Measurements from ENCODE around the gene RTP3. TPM values are rescaled to one million over a fixed set of nuclear protein-coding genes. Genes with fewer than 3 reads are reported as not detected.
"Not testable (repeated sequence)": the region's sequence is repeated elsewhere in the genome, so short reads cannot be mapped to it uniquely, and the experiment has no call there.

Gene RTP3
- total RNA-seq, 2 experiments from 2014 or later: not detected

DNA sequence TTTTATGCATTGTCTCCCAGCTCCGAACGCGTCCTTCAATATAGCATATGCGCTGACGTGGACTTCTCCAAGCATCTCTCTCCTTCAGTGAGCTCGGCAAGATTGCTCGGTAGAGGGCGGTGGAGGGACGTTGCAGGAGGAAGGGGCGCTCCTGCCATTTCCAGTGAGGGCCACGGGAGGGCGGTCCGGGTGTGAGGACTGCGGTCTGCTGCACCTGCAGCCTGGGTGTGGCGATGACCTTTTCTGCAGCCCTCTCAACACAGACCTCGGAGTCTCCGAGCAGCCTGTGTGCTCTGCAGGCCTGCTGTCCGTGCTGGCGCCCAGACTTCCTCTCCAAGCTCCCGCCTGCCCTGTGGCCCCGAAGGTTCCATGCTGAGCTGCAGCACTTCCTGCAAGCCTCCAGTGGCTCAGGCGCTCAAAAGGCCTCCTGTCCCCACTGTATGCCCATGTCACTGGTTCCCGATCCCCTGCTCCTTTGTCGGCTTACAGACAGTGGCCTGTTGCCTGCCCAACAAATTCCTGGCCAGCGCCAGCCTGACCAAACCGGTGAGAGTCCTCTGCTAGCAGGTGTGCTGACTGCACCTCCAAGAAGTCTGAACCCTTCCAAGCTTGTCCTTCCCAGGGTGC, 8.9 kb upstream of the RTP3 start:
- POLR2A ChIA-PET: no interaction called here
- CTCF ChIA-PET: interaction anchor here (0.6 to 4.3 kb wide), 38 partner anchors 9 to 784 kb away, joined by 3 to 72 read pairs (median 5); partner anchors contain the start of genes CCR5AS, CCRL2, LRRC2 and RTP3

DNA sequence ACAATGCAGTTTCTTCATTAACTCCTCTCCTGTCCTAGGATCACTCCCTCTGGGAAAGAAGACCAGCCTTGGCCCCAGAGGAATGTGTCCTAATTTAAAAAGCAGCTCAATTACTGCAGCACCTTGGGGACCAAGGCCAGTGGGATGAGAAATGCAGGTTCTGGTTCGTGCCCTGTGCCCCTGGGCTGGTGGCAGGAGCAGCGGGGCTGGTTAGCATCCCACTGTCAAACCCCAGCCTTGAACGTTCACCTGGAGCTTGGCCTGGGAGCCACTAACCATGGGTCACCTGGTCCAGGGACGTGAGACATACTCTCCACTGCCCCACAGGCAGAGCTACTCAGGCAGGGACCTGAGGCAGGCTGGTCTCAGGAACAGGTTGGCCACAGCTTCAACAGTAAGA, 8.4 kb upstream of the RTP3 start:
- ChIA-PET CTCF (interaction anchor here (0.6 to 4.3 kb wide), 30 partner anchors 9 to 175 kb away, joined by 3 to 72 read pairs (median 6); partner anchors contain the start of genes CCR5AS, CCRL2, LRRC2 and RTP3), POLR2A (no interaction called here)

DNA sequence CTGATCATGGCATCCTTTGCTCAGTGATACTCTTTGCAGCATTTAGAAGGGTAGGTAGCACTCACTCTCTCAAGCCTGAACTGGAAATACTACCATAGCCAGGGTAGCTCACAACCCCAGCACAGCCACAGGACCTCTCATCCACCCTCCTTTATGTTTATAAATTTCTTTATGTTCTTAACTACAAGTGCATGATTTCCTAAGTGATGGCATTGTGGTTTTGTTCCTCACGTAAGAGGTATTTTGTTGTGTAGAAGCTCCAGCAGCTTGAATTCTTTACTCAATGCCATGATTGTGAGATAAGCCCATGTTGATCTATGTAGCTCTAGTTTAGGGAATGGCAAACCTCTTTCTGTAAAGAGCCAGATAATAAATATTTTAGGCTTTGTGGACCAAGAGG, 7.9 kb upstream of the RTP3 start:
- POLR2A ChIA-PET: no interaction called here
- CTCF ChIA-PET: interaction anchor here (0.9 to 4.3 kb wide), 14 partner anchors 8 to 169 kb away, joined by 3 to 72 read pairs (median 6); partner anchors contain the start of genes CCR5AS, CCRL2 and RTP3

DNA sequence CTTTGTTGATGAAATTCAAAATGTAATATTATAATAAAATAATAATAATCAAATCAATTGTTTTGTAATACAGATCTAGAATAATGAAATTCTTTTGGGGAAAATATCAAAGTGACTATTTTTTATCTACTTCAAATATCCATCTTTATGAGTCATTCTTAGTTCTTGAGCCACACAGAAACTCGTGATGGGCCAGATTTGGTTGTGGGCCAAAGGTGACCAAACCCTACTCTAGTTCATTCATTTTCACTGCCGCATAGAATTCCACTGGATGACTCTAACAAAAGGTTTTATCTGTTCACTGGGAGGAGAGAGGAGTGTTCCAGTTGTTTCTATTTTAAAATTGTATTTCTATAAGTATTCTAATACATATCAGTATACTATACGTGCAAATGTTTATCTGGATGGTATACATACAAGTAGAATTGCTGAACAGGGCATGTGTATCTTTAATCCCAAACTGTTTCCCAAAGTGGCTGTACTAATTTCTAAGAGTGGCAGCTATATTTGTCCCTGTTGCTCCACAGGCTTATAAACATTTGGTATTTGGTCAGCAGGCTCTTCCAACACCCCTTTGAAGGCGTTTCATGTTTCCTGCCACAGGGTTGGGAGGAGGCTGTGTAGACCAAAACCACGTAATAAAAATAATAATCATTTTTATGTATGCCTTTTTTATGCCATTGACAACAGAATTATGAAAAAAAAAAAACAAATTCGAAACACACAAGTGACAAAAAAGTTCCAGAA, 7.3 kb upstream of the RTP3 start:
- ChIA-PET POLR2A (no interaction called here), CTCF (interaction anchor here (2.2 to 4.3 kb wide), 3 partner anchors 10 to 140 kb away, joined by 7 to 72 read pairs (median 71); no protein-coding TSS in a partner anchor)

DNA sequence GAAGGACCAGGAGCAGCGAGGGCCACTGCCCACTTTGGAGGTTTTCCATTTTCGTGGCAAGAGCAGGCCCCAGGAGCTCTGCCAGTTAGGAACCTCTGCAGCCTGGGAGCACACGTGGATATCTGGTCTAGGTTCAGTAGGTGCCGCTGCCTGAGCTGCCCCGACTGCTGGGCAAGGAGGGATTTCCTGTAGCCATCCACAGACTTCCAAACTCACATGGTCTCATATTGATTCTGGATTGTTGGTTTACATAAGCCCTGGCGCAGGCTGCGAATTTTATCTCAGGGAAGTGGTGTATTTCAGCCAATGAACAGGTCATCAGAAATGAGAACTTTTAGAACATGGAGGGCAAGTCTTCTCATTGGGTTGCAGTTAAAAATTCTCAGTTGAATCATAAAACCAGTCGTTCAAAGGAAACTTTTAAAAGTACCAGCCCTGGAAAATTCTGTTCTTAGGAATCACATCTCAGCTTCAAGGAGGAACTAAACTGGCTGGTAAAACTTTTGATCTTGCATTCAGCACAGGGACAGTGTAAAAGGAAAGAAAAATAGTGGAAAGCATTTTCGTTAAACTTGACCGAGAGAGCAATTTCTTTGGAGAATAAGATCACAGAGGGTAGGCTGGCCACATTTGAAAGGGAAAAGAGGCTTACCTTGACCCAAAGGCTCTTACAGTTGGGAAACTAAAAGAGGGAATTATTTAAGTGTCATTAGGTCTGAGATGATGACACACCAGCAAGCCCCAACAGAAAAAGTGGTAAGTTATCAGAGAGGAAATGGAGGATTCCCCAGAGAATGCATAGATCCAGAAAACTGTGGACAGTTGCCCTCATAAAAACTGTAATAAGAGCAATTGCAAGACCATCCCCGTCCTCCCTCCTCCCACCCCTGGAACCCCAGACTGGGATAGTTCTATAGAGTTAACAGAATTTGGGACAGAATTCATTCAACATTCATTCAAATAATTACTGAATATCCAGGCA, 6.4 kb upstream of the RTP3 start:
- ChIA-PET POLR2A (no interaction called here), CTCF (no interaction called here)

DNA sequence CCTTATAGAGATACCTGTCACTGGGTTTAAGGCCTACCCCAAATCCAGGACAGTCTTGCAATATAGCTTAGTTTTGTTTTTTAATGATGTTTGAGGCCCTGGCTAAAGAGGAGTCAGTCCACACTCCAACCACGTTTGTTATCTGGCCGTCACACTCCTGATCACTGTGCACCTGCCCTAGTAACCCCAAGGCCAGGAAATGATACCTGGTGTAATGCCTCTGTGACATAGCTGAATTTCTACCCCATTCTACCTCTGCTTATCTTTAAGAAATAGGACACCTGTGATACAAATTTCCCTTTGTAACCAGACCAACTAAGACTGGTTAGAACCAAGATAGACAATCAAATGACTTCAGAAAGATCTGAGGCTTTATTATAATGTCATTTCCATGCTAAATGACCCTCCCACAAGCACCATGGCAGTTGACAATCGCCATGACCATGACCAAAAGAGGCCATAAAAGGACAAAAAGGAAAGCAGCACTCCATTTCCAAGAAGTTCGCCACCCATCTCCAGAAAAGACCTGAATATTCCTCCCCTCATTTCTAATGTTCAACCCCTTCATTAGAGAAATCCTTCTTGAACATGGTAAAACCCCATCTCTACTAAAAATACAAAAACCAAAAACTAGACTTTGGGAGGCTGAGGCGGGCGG, 4.8 kb upstream of the RTP3 start:
- CTCF ChIA-PET: no interaction called here
- POLR2A ChIA-PET: no interaction called here

DNA sequence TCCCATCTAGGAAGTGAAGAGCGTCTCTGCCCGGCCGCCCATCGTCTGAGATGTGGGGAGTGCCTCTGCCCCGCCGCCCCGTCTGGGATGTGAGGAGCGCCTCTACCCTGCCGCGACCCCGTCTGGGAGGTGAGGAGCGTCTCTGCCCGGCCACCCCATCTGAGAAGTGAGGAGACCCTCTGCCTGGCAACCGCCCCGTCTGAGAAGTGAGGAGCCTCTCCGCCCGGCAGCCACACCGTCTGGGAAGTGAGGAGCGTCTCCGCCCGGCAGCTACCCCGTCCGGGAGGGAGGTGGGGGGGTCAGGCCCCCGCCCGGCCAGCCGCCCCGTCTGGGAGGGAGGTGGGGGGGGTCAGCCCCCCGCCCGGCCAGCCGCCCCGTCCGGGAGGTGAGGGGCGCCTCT, 3.3 kb upstream of the RTP3 start:
- POLR2A ChIA-PET, CTCF ChIA-PET: not testable (repeated sequence)

DNA sequence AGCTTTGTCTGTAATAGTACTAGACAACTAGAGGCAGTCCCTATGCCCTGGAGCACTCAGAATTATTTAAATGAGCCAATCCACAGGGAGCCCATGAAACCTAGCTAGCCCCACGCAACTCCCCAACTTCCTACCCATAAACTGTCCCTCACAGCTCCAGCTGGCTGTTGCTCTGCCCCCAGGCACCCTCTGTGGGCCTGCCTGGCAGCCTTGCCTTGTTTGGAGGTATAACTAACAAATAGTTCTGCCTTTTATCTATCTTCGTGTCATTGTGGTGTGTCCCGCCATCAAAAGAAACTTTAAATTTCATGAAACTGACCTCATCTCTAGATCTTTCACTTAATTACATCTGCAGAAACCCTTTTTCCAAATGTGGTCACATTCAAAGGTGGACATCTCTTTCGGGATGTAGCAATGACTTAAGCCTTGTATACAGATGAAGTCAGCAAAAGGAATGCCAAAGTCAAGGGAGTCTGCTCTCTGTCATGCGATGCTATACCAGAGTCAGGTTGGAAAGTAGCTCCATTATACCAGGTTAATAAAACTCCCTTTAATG, 1.8 kb upstream of the RTP3 start:
- ChIA-PET CTCF (interaction anchor here (2.1 kb wide), 1 partner anchor 62 kb away, joined by 8 read pairs; no protein-coding TSS in a partner anchor), POLR2A (no interaction called here)

DNA sequence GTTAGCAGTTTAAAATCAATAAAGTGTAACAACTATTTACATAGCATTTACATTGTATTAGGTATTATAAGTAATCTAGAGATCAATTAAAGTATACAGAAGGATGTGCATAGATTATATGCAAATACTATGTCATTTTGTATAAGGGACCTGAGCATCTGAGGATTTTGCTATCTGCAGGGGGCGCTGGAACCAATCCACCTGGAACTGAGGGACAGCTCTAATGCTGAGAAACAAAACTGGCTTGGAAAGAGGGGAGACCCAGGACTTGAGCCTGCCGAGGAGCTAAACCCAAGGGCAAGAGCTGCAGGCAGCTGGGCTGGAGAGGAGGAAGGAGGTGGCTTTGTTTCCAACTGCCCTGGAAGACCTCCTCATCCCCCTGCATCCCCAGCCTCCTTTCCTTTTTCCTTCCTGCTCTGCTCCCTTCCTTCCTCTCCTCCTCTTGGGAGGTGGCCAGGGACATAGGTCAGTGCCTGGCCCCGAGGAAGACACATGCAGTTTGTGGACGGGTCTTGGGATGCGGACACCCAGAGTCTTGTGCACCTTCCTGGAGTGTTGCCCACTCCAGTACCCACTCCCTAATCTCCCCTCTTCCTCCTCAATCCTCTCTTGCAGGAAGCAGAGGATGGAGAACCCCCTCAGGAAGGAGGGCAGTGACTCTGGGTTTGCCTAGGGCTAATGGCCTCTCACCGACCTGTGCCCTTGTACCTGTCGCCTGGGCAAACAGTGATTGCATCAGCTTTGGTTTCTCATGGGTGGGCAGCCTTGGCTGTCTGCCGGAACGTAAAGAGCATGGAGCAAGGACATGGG, 825 bp upstream of the RTP3 start:
- ChIA-PET CTCF (interaction anchor here (2.1 to 3.4 kb wide), 2 partner anchors 8 to 61 kb away, joined by 8 to 18 read pairs; no protein-coding TSS in a partner anchor), POLR2A (no interaction called here)

DNA sequence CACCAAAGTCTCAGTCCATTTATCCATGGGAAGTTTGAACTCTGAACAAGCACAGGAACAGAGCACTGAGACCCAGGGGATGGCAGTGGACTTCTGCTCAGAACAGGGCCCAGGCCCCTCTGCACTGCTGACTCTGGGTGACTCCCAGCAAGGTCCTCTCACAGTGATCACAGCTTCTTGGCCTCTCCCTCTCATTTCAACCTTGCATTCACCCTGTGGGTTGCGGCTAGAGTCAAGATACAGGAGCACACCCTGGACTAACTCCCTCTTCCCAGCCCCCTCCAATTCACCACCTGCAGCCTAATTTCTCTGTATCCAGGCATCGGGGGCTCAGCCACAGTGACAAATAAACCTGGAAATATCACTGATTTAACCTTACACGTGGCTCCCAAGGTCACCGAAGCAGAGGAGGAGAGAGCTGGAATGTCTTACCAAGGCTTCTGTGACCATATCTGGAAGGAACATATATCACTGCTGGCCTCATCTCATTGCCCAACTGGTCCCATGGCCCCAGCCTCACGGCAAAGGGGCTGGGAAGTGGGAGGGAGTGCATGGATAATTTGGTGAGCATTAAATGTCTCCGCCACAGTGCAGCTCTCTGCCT, 1.2 kb downstream of the RTP3 start:
- ChIA-PET CTCF (interaction anchor here (1.2 to 3.4 kb wide), 2 partner anchors 10 to 130 kb away, joined by 4 to 18 read pairs; no protein-coding TSS in a partner anchor), POLR2A (no interaction called here)

DNA sequence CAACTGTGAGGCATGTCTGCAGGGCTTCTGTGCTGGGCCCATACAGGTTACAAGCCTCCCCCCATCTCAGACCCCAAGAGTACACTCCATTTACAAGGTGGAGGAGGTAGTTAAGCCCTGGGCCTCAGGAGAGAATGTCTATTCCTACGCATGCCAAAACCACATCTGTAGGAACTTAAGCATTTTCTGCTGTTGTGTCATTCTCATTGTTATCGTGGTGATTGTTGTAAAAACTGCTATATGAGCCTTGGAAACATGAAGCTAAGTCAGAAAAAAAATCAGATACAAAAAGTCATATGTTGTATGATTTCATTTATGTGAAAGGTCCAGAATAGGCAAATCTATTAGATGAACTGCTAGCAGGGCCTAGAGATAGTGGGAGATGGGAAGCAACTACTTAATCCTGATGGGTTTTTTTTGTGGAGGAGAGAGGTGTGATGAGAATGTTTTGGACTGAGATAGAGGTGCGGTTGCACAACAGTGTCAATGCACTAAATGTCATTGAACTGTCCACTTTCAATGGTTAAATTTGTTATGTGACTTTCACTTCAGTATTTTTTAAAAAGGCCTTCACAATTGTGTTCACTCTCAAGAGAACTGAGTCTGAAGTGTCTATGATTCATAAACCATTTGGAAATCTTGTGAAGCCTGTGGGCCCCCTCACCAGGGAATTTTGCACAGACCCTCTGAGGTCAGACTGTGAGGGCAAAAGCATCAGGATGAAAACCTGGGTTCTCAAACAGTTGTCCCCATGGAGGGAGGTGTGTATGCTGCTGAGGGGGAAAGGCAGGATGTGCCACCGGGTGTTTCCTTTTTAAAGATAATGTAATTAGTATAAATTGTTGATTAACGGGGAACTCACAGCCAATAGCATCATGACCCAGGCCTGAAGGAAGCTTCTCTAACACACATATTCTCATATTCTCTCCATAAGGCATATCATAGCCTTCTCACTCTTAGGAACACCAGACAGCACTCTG, 3.2 kb downstream of the RTP3 start:
- CTCF ChIA-PET: interaction anchor here (1.4 kb wide), 1 partner anchor 12 kb away, joined by 4 read pairs; no protein-coding TSS in a partner anchor
- POLR2A ChIA-PET: no interaction called here

DNA sequence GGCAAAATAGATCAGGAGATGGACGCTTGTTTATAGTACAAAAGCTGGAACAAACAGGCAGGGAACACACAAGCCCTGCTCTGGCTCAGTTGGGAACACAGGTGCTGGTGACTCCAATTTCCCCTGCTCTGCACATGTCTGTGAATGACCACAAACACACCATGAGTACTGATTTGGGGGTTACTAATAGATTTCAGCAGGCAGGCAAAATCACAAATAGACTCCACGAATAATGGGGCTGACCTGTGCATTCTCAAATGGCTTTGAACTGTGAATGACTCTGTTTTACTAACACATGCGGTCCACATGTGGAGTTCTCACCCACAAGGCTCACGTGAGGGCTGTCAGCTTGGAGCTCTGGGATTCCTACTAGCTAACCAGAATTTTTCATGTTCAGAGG, 3.9 kb downstream of the RTP3 start:
- ChIA-PET CTCF (interaction anchor here (1.4 kb wide), 1 partner anchor 13 kb away, joined by 4 read pairs; no protein-coding TSS in a partner anchor), POLR2A (interaction anchor here (0.6 kb wide), 1 partner anchor 52 kb away, joined by 10 read pairs; no protein-coding TSS in a partner anchor)

DNA sequence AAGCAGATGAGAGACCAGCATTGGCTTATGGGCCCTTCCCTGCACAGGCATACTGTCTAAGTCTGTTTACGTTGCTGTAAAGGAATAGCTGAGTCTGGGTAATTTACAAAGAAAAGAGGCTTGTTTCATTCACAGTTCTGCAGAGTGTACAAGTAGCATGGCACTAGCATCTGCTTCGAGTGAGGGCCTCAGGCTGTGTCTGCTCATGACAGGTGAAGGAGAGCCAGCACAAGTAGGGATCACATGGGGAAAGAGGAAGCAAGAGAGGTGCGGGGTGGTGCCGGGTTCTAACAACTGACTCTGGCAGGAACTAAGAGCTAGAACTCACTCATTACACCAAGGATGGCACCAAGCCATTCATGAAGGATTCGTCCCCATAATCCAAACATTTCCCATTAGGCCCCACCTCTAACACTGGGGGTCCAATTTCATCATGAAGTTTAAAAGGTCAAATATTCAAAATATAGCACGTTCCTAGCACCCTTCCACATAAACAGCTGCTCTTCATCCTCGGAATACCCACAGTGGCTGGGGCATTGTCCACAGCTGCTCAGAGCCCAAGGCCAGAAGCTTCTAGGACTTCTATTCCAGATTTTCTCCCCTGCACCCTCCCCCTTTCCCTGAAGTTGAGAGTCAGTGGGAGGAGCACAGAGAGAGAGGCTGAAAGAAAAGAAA, 5.6 kb downstream of the RTP3 start:
- ChIA-PET POLR2A (no interaction called here), CTCF (no interaction called here)

DNA sequence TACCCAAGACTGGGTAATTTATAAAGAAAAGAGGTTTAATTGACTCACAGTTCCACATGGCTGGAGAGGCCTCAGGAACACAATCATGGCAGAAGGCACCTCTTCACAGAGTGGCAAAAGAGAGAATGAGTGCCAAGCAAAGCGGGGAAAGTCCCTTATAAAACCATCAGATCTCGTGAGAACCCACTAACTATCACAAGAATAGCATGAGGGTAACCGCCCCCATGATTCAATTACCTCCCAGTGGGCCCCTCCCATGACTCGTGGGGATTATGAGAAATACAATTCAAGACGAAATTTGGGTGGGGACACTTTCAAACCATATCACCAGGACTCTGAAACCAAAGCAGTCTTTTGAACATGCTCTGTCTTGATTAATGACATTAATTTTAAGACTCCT, 7.0 kb downstream of the RTP3 start:
- CTCF ChIA-PET: no interaction called here

DNA sequence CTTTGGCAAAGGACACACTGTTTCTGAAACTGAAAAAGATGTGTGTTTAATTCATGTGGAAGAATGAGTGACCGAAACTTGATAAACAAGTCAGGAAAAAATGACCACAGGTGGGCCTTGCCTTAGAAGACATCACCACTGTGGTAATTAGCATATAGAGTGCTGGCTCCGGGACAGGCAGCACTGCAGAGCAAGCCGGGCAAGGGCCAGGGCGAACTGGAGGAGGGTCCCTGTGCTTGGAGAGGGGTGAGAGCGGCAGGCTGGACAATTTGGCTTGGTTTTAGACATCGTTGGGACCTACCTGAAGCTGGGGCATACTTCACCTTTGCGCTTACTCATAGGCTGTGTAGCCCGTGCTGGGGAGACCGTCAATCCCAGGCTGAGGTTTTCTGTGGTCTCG, 8.2 kb downstream of the RTP3 start:
- POLR2A ChIA-PET: no interaction called here
- CTCF ChIA-PET: no interaction called here

More for the DNA sequence above, 7.0 kb downstream of the RTP3 start:
- POLR2A ChIA-PET: no interaction called here

DNA sequence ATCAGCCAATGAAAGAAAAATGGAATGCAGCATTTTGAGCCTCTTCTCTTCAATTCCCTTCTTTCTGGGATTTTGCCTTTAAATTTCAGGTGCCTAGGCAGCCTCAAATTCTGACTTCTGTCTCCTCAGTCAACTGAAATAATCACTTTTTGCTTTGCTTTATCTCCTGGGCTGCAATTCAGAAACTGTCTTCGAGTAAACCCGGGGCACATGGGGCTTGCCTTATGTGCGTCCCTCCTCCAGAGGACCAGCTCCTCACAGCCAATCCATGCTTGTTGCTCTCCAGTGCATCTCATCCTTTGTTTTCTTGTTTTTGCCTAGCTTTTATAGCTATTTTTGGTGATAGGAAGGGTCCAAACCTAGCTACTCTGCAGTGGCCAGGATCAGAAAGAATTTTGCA, 8.8 kb downstream of the RTP3 start:
- POLR2A ChIA-PET: no interaction called here
- CTCF ChIA-PET: no interaction called here

Data from activated CD8-positive, alpha-beta memory T cell treated with anti-CD3 and anti-CD28 coated beads for 36 hours (primary cell).